Activated CD4-positive, alpha-beta T cell treated with anti-CD3 and anti-CD28 coated beads, Interleukin-2, amount 50 U/mL, for 24 hours (primary cell): ENCODE data around the gene PRR13.
"Not testable (repeated sequence)": the region's sequence is repeated elsewhere in the genome, so short reads cannot be mapped to it uniquely, and the experiment has no call there.

ENCODE experiments used
- DNase-seq, 2 donors: peaks; one replicate each; pipeline ENCODE4 v3.0.0-alpha.2; 2020; ENCODE audit warnings: low read depth in 1 of 2, low spot score in 1 of 2

Gene PRR13

DNA sequence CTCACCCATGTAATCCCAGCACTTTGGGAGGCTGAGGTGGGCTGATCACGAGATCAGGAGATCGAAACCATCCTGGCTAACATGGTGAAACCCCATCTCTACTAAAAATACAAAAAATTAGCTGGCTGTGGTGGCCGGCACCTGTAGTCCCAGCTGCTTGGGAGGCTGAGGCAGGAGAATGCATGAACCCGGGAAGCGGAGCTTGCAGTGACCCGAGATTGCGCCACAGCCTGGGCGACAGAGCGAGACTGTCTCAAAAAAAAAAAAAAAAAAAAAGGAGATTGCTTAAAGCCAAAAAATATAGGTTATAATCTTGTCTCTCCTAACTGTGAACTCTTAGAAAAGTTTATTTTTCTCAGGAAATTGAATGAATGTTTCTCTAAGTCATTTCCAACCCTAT is 6.2 kb upstream of the PRR13 start:
- DNase-seq: not testable (repeated sequence)

DNA sequence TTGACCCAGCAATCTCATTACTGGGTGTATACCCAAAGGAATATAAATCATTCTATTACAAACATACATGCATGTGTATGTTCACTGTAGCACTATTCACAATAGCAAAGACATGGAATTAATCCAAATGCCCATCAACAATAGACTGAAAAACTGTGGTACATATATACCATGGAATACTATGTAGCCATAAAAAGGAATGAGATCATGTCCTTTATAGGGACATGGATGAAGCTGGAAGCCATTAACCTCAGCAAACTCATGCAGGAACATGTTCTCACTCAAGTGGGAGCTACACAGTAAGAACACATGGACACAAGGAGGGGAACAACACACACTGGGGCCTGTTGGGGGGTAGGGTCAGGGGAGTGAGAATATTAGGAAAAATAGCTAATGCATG is 2.0 kb upstream of the PRR13 start:
- DNase-seq: not testable (repeated sequence)

- no peak for DNase-seq
These were observed 2.4 kb downstream of the PRR13 start for GRCh38 chr12:53443955-53444354.

DNA sequence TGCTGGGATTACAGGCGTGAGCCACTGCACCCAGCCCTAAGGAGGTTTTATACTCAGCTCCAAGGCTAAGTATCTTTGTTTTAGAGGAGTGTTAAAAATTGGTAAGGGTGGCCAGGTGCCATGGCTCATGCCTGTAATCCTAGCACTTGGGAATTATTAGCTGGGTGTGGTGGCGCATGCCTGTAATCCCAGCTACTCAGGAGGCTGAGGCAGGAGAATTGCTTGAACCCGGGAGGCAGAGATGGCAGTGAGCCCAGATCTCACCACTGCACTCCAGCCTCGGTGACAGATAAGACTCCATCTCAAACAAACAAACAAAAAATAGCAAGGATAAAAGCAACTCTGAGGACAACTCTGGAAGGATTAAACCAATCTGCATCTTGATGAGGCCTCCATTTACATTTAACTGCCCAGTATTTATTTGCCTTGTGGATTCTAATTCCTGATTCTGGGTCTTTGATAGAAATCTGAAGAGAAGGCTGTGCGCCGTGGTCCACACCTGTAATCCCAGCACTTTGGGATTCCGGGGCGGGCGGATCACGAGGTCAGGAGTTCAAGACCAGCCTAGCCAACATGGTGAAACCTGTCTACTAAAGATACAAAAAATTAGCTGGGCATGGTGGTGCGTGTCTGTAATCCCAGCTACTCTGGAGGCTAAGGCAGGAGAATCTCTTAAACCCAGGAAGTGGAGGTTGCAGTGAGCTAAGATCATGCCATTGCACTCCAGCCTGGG is 3.2 kb downstream of the PRR13 start:
- not testable (repeated sequence) for DNase-seq

- DNase-seq: no peak
These were observed 9.4 kb downstream of the PRR13 start for GRCh38 chr12:53450936-53451335.

GRCh38 chr12:53451661-53452158 is 10.2 kb downstream of the PRR13 start, which contains the start of gene PCBP2:
Gene PCBP2, plus strand, starts transcription at chr12:53452102. Its CDS starts 2,699 bp downstream, at chr12:53454801.
- peak; percentile 92 to 98 for DNase-seq

GRCh38 chr12:53452159-53453077 is 10.9 kb downstream of the PRR13 start:
- DNase-seq: peak; percentile 62 to 65

- DNase-seq: no peak
These were observed 12.6 kb downstream of the PRR13 start for GRCh38 chr12:53453953-53454640.

DNA sequence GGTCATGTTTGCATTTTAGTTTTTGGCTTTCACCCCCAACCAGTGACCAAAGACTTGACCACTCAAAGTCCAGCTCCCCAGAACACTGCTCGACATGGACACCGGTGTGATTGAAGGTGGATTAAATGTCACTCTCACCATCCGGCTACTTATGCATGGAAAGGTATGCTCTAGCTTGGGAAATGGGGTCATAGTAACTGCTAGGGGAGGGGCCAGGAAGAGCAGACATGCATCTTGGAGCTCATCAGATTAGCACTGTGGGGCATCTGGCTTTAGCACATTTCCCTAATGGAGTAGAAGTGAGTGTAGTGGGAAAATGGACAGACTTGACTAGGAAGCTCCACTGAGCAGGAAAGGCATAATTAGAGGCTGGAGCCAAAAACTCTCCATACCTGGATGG is 13.2 kb downstream of the PRR13 start:
- DNase-seq: no peak

DNA sequence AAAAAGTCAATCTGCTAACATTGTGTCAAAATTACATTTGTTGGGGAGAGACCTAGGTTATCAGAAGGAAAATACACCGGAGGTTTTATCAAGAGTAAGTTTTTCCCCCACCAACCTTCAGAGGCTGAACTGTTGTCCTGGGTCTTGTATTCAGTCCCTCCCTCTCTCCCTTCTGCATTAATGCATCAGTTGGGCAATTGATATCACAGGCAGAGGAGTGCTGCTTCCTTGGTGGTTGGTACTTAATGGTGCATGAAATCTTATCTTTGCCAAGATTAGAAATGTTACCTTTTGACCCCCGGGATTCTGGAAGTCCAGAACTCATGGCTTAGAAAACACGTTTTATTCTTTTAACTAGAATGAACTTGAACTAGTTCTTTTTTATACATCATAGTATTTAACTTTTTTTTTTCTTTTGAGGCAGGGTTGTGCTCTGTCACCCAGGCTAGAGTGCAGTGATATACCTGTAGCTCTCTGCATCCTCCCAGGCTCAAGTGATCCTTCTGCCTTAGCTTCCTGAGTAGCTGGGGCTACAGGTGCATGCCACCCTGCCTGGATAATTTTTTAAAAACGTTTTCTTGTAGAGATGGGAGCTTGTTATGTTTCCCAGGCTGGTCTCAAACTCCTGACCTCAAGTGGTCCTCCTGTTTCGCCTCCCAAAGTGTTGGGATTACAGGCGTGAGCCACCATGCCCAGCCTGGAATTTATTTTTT is 15.3 kb downstream of the PRR13 start:
- DNase-seq: no peak

DNA sequence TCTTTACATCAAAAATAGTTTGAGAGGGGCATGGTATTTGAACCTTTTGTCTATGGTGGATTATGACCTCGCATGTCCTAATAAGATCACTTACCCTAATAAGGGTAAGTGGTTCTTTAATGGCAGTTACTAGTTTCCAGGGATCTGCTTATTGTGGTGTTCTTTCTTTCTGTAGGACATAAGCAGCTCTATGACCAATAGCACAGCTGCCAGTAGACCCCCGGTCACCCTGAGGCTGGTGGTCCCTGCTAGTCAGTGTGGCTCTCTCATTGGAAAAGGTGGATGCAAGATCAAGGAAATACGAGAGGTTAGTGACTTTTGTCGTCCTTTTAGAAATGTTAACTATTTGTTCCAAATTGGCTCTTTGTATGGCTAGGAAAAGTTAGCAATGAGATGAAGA is 17.6 kb downstream of the PRR13 start:
- no peak for DNase-seq

GRCh38 chr12:53461059-53461458 is 19.5 kb downstream of the PRR13 start:
- DNase-seq: no peak

GRCh38 chr12:53461591-53461990 is 20.1 kb downstream of the PRR13 start:
- no peak for DNase-seq

- DNase-seq: no peak
These were observed 21.4 kb downstream of the PRR13 start for GRCh38 chr12:53462935-53463334.

GRCh38 chr12:53463802-53464560 is 22.4 kb downstream of the PRR13 start:
- no peak for DNase-seq

DNA sequence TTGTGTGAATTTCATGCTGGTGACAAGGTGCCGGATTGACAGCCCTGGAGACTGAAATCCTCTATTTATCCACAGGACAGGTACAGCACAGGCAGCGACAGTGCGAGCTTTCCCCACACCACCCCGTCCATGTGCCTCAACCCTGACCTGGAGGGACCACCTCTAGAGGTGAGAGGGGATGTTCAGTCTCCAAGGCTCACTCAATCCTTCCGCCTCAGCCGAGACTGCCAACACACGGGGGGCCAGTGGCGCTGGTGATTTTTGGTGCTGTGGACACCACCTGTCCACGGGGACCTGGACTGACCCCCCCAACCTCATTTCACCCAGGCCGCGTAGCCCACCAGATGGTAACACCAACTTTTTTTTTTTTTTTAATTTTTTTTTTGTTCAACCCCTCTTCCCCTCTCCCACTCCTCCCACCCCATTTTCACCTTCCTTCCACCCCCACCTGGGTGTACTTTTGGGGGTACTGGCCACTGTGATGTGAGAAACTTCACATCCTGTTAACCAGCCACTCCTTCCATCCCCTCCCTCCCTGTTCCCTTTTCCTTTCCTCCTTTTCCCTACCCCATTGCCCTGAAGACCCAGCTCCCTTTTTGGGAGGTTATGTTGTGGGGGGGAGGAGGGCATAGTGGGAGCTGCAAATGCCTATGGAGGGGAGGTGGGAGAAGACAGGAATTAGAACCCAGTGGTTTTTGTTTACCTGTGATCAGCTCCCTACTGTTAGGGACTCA is 23.3 kb downstream of the PRR13 start:
- no peak for DNase-seq

DNA sequence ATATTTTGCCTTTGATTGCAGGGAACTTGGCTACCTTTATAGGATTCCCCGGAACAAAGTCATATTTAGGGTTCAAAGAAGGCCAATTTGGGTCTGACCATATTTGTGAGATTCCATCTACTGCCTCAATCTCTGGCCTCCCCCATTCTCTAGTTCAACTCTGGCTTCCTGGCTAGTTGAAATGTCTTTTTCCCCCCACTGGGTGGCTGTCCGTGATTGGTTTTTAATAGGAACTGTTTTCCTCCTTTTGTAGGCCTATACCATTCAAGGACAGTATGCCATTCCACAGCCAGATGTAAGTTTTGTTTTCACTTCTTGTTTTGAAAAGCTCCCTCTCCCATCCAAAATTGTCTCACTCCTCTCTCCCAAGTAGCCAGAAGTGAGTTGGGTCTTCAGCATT is 24.1 kb downstream of the PRR13 start:
- no peak for DNase-seq

DNA sequence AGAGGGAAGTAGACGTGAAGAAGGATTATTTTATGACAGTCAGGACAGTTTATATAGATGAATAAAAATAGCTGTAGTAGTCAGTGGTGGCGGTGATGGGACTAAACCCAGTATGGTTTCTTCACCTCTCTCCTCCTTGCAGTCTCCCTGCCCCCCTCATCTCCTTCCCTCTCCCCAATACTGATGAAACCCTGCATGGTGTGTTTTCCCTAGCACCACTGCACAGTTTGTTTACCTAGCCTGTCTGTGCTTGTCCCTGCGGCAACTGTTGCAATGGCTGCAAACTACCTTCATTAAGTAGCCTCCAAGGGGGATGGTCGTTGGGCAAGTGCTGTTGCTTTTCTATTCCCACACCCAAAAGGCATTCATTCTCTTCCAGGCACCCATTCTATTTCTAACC is 25.1 kb downstream of the PRR13 start:
- no peak for DNase-seq

GRCh38 chr12:53467082-53467481 is 25.5 kb downstream of the PRR13 start:
- no peak for DNase-seq
